GM23338 (cell line): Measurements from ENCODE around the gene MATK. TPM values are rescaled to one million over a fixed set of nuclear protein-coding genes. Genes with fewer than 3 reads are reported as not detected.

Experiments
- ATAC-seq: fragments of 200-7000 bp; cut with Tn5 transposase; 3 replicates; pipeline ENCODE4 v1.9.1; 2020
- DNase-seq: peaks from one replicate; pipeline ENCODE4 v3.0.0-alpha.2; 2015; ENCODE audit warnings: low spot score
- H2AFZ ChIP-seq: fragments of 200-600 bp; sonication (generic); 2 replicates; pipeline ENCODE4 v1.8.0; 2016; ENCODE audit warnings: antibody characterized with exemption, mild to moderate bottlenecking, moderate library complexity
- H3F3A ChIP-seq: fragments of 200-600 bp; sonication (generic); replicated peaks from 2 replicates; pipeline ENCODE4 v1.8.0; 2017; ENCODE audit warnings: antibody characterized with exemption, mixed run types, low read depth
- H3K27ac ChIP-seq: fragments of 200-600 bp; sonication (generic); 2 replicates; pipeline ENCODE4 v1.6.1; 2016; ENCODE audit warnings: low read depth
- H3K27me3 ChIP-seq: fragments of 200-600 bp; sonication (generic); 2 replicates; pipeline ENCODE4 v1.8.0; 2016; ENCODE audit warnings: mild to moderate bottlenecking, mixed run types, moderate library complexity; ENCODE audit not compliant: insufficient read depth
- H3K36me3 ChIP-seq: fragments of 200-600 bp; sonication (generic); 2 replicates; pipeline ENCODE4 v1.8.0; 2016; ENCODE audit warnings: mild to moderate bottlenecking; ENCODE audit not compliant: insufficient read depth
- H3K4me1 ChIP-seq: fragments of 200-600 bp; sonication (generic); 2 replicates; pipeline ENCODE4 v1.8.0; 2016; ENCODE audit warnings: mild to moderate bottlenecking, moderate library complexity; ENCODE audit not compliant: insufficient read depth
- H3K4me2 ChIP-seq: fragments of 200-600 bp; sonication (generic); 2 replicates; pipeline ENCODE4 v1.7.1; 2017; ENCODE audit warnings: mixed run types
- H3K4me3 ChIP-seq: fragments of 200-600 bp; sonication (generic); 2 replicates; pipeline ENCODE4 v1.6.1; 2016; ENCODE audit warnings: mixed run types
- H3K79me2 ChIP-seq: fragments of 200-600 bp; sonication (generic); replicated peaks from 2 replicates; pipeline ENCODE4 v1.8.0; 2017; ENCODE audit warnings: mild to moderate bottlenecking; ENCODE audit not compliant: insufficient read depth
- H3K9me2 ChIP-seq: fragments of 200-600 bp; sonication (generic); 2 replicates; pipeline ENCODE4 v1.8.0; 2017; ENCODE audit not compliant: insufficient read depth
- H4K20me1 ChIP-seq: fragments of 200-600 bp; sonication (generic); replicated peaks from 2 replicates; pipeline ENCODE4 v1.8.0; 2017; ENCODE audit warnings: mild to moderate bottlenecking; ENCODE audit not compliant: insufficient read depth
- H3K27ac Mint-ChIP-seq: 2 replicates; pipeline ENCODE4 v1.8.0; 2020; ENCODE audit warnings: inconsistent platforms, mild to moderate bottlenecking, moderate library complexity, mixed read lengths
- H3K27me3 Mint-ChIP-seq: 3 replicates; pipeline ENCODE4 v1.8.0; 2022; ENCODE audit warnings: low read depth, mild to moderate bottlenecking, moderate library complexity, mixed read lengths, inconsistent platforms; ENCODE audit not compliant: insufficient read depth, poor library complexity
- H3K36me3 Mint-ChIP-seq: 3 replicates; pipeline ENCODE4 v1.8.0; 2021; ENCODE audit warnings: low read depth, mild to moderate bottlenecking, inconsistent platforms, moderate library complexity, mixed read lengths
- H3K4me1 Mint-ChIP-seq: 3 replicates; pipeline ENCODE4 v1.8.0; 2020; ENCODE audit warnings: mild to moderate bottlenecking, inconsistent platforms, mixed read lengths
- H3K4me3 Mint-ChIP-seq: 3 replicates; pipeline ENCODE4 v1.8.0; 2021; ENCODE audit warnings: moderate library complexity, mild to moderate bottlenecking, inconsistent platforms, mixed read lengths
- H3K9me3 Mint-ChIP-seq: 3 replicates; pipeline ENCODE4 v1.8.0; 2020; ENCODE audit warnings: moderate library complexity, mild to moderate bottlenecking, inconsistent platforms, mixed read lengths
- CREB1 ChIP-seq: fragments of 250-450 bp; sonication (Bioruptor Pico); IDR thresholded peaks from 2 replicates; pipeline ENCODE4 v1.5.0; 2020; ENCODE audit warnings: low read depth, mild to moderate bottlenecking, moderate library complexity
- EZH2 ChIP-seq: fragments of 200-600 bp; sonication (generic); IDR thresholded peaks from one replicate; pipeline ENCODE4 v1.8.0; 2017; ENCODE audit warnings: antibody characterized with exemption, mild to moderate bottlenecking, low read depth; ENCODE audit not compliant: unreplicated experiment
- EZH2phosphoT487 ChIP-seq: fragments of 200-600 bp; sonication (generic); IDR thresholded peaks from one replicate; pipeline ENCODE4 v1.8.1; 2018; ENCODE audit warnings: antibody characterized with exemption; ENCODE audit not compliant: unreplicated experiment
- JUNB ChIP-seq: IDR thresholded peaks from one replicate; pipeline ENCODE4 v1.6.1; 2016; ENCODE audit warnings: antibody characterized with exemption; ENCODE audit not compliant: unreplicated experiment
- NANOG ChIP-seq: IDR thresholded peaks from 2 replicates; pipeline ENCODE4 v1.6.1; 2016; ENCODE audit warnings: antibody characterized with exemption, borderline replicate concordance
- POLR2AphosphoS5 ChIP-seq: IDR thresholded peaks from 2 replicates; pipeline ENCODE4 v1.6.1; 2016; ENCODE audit warnings: antibody characterized with exemption, low read depth
- STAT1 ChIP-seq: IDR thresholded peaks from one replicate; pipeline ENCODE4 v1.6.1; 2016; ENCODE audit warnings: antibody characterized with exemption; ENCODE audit not compliant: unreplicated experiment
- ZNF114 ChIP-seq: fragments of 250-450 bp; sonication (Bioruptor Pico); IDR thresholded peaks from 2 replicates; pipeline ENCODE4 v1.5.0; 2020; ENCODE audit warnings: mild to moderate bottlenecking, moderate library complexity
- ZNF331 ChIP-seq: fragments of 250-450 bp; sonication (Bioruptor Pico); IDR thresholded peaks from 2 replicates; pipeline ENCODE4 v1.5.0; 2020; ENCODE audit warnings: low read depth, mild to moderate bottlenecking, moderate library complexity
- polyA plus RNA-seq: library from polyadenylated mRNA; unstranded; fragments of >200 nt; fragmentation: Nextera tagmentation; extraction: Ambion mirVana; gene quantifications from 2 replicates; pipeline ENCODE4 v1.2.1, GENCODE V29; 2016
- total RNA-seq: library from RNA; depleted of rRNA; stranded (reverse); fragments of >200 nt; shearing (Covaris generic); gene quantifications from 2 replicates; pipeline ENCODE4 v1.2.3, GENCODE V29; 2014
- TF ChIP-seq, protein P1 (sequence below): fragments of 250-450 bp; sonication (Bioruptor Pico); IDR thresholded peaks from 2 replicates; pipeline ENCODE4 v1.5.0; 2020; ENCODE audit warnings: mild to moderate bottlenecking, moderate library complexity
- TF ChIP-seq, protein P2 (sequence below): IDR thresholded peaks from one replicate; pipeline ENCODE4 v1.6.1; 2018; ENCODE audit warnings: antibody characterized with exemption; ENCODE audit not compliant: unreplicated experiment
- TF ChIP-seq, protein P3 (sequence below), 2 experiments: fragments of 200-600 bp in 1 of 2; sonication (generic) in 1 of 2; conservative IDR thresholded peaks; 2 replicates each; pipeline versions ENCODE4 v1.5.1 to v1.6.1; 2016 to 2017; ENCODE audit warnings: antibody characterized with exemption in 2 of 2, low read depth in 2 of 2, mild to moderate bottlenecking in 2 of 2, moderate library complexity in 1 of 2
- TF ChIP-seq, protein P4 (sequence below): IDR thresholded peaks from 2 replicates; pipeline ENCODE4 v1.6.1; 2016; ENCODE audit warnings: antibody characterized with exemption

The MATK gene
- total and polyA plus RNA-seq, 2 experiments from 2014 or later, result 13.4 to 21.4 TPM

DNA sequence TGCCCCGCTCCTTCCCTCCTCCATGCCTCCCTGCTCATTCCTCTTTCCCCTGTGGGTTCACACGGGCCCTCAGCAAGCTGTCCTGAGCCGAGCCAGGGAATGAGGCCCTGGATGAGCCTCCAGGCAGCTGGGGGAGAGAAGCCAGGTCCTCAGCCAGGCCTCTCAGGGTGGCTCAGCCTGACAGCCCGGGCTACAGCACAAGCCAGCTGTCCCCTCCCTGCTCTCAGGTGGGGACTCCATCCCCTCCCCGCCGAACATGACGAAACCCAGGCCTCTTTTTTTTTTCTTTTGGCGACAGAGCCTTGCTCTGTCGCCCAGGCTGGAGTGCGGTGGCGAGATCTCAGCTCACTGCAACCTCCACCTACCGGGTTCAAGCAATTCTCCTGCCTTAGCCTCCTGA is 40.0 kb upstream of the MATK start:
- no peaks in the 10 kb centered on the region for H3F3A ChIP-seq
- Mint-ChIP-seq H3K4me1 (no peaks in the 10 kb centered on the region), H3K27me3 (peaks cover 15% of the 10 kb centered on the region), H3K4me3 (no peak overlapping the region), H3K9me3 (no peaks in the 10 kb centered on the region), H3K36me3 (no peaks in the 10 kb centered on the region), H3K27ac (no peak overlapping the region)
- H3K9me2 ChIP-seq, result no peaks in the 10 kb centered on the region
- no peaks in the 10 kb centered on the region for H3K36me3 ChIP-seq
- no peak overlapping the region for H3K27ac ChIP-seq
- ATAC-seq, result no peak
- H3K4me2 ChIP-seq, result no peak overlapping the region
- H3K4me1 ChIP-seq, result no peaks in the 10 kb centered on the region
- TF ChIP-seq ZNF331 (CRISPR knock-in tag) (no peak), EZH2phosphoT487 (no peak), EZH2 (no peak), ZNF114 (CRISPR knock-in tag) (no peak), NANOG (no peak), CREB1 (CRISPR knock-in tag) (no peak), JUNB (no peak), STAT1 (no peak), POLR2AphosphoS5 (no peak)
- TF ChIP-seq, protein P1, sequence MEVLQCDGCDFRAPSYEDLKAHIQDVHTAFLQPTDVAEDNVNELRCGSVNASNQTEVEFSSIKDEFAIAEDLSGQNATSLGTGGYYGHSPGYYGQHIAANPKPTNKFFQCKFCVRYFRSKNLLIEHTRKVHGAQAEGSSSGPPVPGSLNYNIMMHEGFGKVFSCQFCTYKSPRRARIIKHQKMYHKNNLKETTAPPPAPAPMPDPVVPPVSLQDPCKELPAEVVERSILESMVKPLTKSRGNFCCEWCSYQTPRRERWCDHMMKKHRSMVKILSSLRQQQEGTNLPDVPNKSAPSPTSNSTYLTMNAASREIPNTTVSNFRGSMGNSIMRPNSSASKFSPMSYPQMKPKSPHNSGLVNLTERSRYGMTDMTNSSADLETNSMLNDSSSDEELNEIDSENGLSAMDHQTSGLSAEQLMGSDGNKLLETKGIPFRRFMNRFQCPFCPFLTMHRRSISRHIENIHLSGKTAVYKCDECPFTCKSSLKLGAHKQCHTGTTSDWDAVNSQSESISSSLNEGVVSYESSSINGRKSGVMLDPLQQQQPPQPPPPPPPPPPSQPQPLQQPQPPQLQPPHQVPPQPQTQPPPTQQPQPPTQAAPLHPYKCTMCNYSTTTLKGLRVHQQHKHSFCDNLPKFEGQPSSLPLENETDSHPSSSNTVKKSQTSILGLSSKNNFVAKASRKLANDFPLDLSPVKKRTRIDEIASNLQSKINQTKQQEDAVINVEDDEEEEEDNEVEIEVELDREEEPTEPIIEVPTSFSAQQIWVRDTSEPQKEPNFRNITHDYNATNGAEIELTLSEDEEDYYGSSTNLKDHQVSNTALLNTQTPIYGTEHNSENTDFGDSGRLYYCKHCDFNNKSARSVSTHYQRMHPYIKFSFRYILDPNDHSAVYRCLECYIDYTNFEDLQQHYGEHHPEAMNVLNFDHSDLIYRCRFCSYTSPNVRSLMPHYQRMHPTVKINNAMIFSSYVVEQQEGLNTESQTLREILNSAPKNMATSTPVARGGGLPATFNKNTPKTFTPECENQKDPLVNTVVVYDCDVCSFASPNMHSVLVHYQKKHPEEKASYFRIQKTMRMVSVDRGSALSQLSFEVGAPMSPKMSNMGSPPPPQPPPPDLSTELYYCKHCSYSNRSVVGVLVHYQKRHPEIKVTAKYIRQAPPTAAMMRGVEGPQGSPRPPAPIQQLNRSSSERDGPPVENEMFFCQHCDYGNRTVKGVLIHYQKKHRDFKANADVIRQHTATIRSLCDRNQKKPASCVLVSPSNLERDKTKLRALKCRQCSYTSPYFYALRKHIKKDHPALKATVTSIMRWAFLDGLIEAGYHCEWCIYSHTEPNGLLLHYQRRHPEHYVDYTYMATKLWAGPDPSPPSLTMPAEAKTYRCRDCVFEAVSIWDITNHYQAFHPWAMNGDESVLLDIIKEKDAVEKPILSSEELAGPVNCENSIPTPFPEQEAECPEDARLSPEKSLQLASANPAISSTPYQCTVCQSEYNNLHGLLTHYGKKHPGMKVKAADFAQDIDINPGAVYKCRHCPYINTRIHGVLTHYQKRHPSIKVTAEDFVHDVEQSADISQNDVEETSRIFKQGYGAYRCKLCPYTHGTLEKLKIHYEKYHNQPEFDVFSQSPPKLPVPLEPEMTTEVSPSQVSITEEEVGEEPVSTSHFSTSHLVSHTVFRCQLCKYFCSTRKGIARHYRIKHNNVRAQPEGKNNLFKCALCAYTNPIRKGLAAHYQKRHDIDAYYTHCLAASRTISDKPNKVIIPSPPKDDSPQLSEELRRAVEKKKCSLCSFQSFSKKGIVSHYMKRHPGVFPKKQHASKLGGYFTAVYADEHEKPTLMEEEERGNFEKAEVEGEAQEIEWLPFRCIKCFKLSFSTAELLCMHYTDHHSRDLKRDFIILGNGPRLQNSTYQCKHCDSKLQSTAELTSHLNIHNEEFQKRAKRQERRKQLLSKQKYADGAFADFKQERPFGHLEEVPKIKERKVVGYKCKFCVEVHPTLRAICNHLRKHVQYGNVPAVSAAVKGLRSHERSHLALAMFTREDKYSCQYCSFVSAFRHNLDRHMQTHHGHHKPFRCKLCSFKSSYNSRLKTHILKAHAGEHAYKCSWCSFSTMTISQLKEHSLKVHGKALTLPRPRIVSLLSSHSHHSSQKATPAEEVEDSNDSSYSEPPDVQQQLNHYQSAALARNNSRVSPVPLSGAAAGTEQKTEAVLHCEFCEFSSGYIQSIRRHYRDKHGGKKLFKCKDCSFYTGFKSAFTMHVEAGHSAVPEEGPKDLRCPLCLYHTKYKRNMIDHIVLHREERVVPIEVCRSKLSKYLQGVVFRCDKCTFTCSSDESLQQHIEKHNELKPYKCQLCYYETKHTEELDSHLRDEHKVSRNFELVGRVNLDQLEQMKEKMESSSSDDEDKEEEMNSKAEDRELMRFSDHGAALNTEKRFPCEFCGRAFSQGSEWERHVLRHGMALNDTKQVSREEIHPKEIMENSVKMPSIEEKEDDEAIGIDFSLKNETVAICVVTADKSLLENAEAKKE, result no peak
- TF ChIP-seq, protein P2, sequence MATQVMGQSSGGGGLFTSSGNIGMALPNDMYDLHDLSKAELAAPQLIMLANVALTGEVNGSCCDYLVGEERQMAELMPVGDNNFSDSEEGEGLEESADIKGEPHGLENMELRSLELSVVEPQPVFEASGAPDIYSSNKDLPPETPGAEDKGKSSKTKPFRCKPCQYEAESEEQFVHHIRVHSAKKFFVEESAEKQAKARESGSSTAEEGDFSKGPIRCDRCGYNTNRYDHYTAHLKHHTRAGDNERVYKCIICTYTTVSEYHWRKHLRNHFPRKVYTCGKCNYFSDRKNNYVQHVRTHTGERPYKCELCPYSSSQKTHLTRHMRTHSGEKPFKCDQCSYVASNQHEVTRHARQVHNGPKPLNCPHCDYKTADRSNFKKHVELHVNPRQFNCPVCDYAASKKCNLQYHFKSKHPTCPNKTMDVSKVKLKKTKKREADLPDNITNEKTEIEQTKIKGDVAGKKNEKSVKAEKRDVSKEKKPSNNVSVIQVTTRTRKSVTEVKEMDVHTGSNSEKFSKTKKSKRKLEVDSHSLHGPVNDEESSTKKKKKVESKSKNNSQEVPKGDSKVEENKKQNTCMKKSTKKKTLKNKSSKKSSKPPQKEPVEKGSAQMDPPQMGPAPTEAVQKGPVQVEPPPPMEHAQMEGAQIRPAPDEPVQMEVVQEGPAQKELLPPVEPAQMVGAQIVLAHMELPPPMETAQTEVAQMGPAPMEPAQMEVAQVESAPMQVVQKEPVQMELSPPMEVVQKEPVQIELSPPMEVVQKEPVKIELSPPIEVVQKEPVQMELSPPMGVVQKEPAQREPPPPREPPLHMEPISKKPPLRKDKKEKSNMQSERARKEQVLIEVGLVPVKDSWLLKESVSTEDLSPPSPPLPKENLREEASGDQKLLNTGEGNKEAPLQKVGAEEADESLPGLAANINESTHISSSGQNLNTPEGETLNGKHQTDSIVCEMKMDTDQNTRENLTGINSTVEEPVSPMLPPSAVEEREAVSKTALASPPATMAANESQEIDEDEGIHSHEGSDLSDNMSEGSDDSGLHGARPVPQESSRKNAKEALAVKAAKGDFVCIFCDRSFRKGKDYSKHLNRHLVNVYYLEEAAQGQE, result no peak
- TF ChIP-seq, protein P3, sequence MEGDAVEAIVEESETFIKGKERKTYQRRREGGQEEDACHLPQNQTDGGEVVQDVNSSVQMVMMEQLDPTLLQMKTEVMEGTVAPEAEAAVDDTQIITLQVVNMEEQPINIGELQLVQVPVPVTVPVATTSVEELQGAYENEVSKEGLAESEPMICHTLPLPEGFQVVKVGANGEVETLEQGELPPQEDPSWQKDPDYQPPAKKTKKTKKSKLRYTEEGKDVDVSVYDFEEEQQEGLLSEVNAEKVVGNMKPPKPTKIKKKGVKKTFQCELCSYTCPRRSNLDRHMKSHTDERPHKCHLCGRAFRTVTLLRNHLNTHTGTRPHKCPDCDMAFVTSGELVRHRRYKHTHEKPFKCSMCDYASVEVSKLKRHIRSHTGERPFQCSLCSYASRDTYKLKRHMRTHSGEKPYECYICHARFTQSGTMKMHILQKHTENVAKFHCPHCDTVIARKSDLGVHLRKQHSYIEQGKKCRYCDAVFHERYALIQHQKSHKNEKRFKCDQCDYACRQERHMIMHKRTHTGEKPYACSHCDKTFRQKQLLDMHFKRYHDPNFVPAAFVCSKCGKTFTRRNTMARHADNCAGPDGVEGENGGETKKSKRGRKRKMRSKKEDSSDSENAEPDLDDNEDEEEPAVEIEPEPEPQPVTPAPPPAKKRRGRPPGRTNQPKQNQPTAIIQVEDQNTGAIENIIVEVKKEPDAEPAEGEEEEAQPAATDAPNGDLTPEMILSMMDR (conservative IDR thresholded peaks at IDR 0.05; ENCODE audit: low read depth in 2 of 2), result no peak
- TF ChIP-seq, protein P4, sequence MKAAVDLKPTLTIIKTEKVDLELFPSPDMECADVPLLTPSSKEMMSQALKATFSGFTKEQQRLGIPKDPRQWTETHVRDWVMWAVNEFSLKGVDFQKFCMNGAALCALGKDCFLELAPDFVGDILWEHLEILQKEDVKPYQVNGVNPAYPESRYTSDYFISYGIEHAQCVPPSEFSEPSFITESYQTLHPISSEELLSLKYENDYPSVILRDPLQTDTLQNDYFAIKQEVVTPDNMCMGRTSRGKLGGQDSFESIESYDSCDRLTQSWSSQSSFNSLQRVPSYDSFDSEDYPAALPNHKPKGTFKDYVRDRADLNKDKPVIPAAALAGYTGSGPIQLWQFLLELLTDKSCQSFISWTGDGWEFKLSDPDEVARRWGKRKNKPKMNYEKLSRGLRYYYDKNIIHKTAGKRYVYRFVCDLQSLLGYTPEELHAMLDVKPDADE, result no peak
- no peak overlapping the region for H3K4me3 ChIP-seq
- H2AFZ ChIP-seq, result no peak overlapping the region
- H4K20me1 ChIP-seq, result no peaks in the 10 kb centered on the region
- no peak for DNase-seq
- 0 out of 2 replicates have a peak, but pooled peaks cover 6% of the 10 kb centered on the region for H3K27me3 ChIP-seq
- no peaks in the 10 kb centered on the region for H3K79me2 ChIP-seq
